ENCODE results near the gene NEDD8.
"Not testable (repeated sequence)": the region's sequence is repeated elsewhere in the genome, so short reads cannot be mapped to it uniquely, and the experiment has no call there.

Gene NEDD8

DNA sequence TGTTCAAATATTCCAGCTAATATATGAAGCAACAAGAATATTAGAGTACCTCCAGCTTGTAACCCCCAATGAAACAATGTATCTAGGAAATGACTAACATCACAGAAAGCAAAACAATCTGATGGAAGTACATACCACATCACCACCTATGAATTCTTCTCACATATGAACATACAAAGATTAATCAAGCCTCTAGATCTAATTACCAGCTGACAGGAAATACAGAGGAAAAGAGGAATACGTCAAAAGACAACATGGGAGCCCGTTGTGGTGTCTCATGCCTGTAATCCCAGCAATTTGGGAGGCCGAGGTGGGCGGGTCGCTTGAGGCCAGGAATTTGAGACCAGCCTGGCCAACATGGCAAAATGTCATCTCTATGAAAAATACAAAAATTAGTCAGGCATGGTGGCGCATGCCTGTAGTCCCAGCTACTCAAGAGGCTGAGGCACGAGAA is 7.5 kb downstream of the NEDD8 start:
- no peak overlapping the region for H3K4me3 ChIP-seq (ENCODE audit: control insufficient read depth, low read depth, low read length)
- peak; percentile 73 for DNase-seq (ENCODE audit: low read depth)
- TF ChIP-seq, protein P1, sequence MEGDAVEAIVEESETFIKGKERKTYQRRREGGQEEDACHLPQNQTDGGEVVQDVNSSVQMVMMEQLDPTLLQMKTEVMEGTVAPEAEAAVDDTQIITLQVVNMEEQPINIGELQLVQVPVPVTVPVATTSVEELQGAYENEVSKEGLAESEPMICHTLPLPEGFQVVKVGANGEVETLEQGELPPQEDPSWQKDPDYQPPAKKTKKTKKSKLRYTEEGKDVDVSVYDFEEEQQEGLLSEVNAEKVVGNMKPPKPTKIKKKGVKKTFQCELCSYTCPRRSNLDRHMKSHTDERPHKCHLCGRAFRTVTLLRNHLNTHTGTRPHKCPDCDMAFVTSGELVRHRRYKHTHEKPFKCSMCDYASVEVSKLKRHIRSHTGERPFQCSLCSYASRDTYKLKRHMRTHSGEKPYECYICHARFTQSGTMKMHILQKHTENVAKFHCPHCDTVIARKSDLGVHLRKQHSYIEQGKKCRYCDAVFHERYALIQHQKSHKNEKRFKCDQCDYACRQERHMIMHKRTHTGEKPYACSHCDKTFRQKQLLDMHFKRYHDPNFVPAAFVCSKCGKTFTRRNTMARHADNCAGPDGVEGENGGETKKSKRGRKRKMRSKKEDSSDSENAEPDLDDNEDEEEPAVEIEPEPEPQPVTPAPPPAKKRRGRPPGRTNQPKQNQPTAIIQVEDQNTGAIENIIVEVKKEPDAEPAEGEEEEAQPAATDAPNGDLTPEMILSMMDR (conservative IDR thresholded peaks at IDR 0.05; ENCODE audit: control insufficient read depth, insufficient read depth, low read depth, low read length), result no peak

DNA sequence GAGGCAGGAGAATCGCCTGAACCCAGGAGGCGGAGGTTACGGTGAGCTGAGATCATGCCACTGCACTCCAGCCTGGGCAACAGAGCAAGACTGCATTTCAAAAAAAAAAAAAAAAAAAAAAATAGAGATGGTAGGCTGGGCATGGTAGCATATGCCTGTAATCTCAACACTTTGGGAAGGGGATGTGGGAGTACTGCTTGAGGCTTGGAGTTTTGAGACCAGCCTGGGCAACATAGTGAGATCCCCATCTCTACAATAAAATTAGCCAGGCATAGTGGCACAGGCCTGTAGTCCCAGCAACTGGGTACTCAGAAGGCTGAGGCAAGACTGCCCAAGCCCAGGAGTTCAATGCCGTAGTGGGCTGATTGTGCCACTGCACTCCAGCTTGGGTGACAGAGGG is 9.2 kb downstream of the NEDD8 start:
- H3K4me3 ChIP-seq (ENCODE audit: control insufficient read depth, low read depth, low read length); DNase-seq (ENCODE audit: low read depth): not testable (repeated sequence)

DNA sequence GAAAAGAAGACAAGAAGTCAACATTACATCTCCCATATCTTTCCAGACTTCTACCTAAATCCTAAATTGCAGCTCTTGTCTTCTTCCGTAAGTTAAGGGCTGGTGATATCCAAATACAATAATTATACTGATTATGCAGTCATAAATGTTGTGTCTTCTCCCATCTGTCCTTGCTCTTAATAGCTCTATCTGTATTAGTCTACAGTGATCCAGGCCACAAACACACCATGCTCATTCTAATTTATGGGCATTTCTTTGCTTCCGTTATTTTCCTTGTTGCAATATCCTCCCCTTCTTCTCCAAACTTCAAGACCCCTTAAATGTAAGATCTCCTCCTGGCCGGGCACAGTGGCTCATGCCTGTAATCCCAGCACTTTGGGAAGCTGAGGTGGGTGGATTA is 12.6 kb downstream of the NEDD8 start:
- no peak overlapping the region for H3K4me3 ChIP-seq (ENCODE audit: control insufficient read depth, low read depth, low read length)
- no peak for DNase-seq (ENCODE audit: low read depth)
- TF ChIP-seq, protein P1 (conservative IDR thresholded peaks at IDR 0.05; ENCODE audit: control insufficient read depth, insufficient read depth, low read depth, low read length), result no peak

DNA sequence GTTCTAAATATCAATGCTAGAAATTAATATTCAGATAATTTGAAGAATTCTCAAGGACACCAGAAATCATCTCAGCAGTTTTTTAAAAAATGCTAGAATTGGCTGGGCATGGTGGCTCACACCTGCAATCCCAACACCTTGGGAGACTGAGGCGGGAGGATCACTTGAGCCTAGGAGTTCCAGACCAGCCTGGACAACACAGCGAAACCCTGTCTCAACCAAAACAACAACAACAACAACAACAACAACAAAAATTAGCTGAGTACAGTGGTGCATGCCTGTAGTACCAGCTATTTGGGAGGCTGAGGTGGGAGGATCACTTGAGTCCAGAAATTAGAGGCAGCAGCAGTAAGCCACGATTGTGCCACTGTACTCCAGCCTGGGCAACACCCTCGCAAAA is 13.1 kb downstream of the NEDD8 start:
- TF ChIP-seq, protein P1 (conservative IDR thresholded peaks at IDR 0.05; ENCODE audit: control insufficient read depth, insufficient read depth, low read depth, low read length), result no peak
- no peak for DNase-seq (ENCODE audit: low read depth)
- H3K4me3 ChIP-seq (ENCODE audit: control insufficient read depth, low read depth, low read length), result no peak overlapping the region

DNA sequence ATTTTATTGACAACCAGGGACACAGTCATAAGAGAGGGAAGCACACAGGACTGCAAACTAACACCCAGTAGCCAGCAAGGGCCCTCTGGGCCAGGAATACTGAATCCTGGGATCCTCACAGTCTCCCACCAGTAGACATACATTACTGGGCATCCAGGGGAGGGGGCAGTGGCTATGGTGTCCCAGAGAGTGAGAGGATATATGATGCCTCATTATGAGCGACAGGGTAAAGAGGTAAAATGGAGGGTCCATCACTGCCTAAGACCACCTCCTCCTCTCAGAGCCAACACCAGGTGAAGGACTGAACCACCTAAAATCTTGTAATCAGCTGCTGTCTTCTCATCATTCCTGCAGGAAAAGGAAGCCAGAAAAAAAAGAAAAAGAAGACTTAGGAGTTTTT is 15.3 kb downstream of the NEDD8 start:
- not testable (repeated sequence) for H3K4me3 ChIP-seq (ENCODE audit: control insufficient read depth, low read depth, low read length); DNase-seq (ENCODE audit: low read depth)

DNA sequence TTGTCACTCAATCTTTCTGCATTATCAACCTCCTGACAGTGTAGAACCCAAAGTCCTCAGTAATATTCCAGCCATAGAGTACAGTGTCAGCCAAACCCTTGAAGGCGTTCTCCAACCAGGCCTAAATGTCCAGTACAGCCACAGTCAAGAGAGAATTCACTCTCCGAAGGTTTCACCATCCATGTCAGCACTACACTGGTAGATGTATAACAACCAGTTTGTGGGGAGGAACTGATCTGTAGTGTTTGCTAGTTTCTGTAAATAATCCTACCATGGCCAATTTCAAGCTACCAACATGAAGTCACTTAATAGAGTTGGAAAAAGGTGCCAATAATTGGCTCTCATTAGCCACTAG is 15.8 kb downstream of the NEDD8 start:
- TF ChIP-seq, protein P1 (conservative IDR thresholded peaks at IDR 0.05; ENCODE audit: control insufficient read depth, insufficient read depth, low read depth, low read length), result no peak
- DNase-seq (ENCODE audit: low read depth), result no peak
- no peak overlapping the region for H3K4me3 ChIP-seq (ENCODE audit: control insufficient read depth, low read depth, low read length)

DNA sequence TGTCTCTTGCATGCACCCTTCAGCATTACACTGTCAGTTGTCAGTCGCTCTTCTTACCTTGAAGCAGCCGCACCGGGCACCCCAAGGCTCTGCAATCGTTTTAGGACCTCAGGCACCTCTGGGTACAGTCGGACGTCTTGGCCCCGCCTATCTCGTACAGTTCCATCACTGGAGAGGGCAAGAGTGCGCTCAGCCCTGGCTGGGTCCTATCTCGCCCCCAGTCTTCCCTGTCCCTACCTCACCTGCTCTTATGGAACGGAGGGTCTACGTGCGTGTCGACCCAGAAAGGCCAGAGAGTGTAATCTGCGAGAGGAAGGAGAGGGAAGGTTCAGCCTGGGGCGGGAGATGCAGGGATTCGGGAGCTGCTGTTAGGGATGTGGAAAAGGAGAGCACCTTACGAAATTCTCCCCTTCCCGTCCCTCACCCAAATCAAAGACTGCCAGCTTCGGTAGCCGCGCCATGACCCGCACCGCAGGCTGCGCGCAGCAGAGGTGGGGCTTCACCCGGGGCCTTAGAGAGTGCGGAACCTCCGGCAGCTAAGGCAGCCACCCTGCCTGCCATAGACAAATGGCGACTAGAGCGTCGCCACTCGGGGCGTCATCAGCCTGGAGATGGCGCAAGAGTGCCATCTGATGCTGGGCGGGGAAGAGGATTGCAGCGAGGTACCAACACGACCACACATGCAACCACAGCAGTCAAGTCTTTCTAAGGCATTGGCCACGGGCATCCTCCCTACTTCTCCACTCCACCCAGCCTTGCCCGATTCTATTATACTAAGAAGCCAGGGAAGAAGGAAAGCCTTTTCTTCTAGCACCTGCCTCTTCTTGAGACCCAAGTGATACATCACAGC is 16.4 kb downstream of the NEDD8 start, which contains the start of gene MDP1:
MDP1 (minus strand) TSS at position 572 of the 850 bp plus-strand sequence; CDS start at position 461, 111 bp downstream.
- peak within 1 kb of the TSS; percentile 72 for H3K4me3 ChIP-seq (ENCODE audit: control insufficient read depth, low read depth, low read length)
- DNase-seq (ENCODE audit: low read depth), result peak; percentile 83
- TF ChIP-seq, protein P1 (conservative IDR thresholded peaks at IDR 0.05; ENCODE audit: control insufficient read depth, insufficient read depth, low read depth, low read length), result peak; percentile 31

Measured in fibroblast of mammary gland (primary cell).